Measurements from ENCODE around the gene ZNF324. TPM values are rescaled to one million over a fixed set of nuclear protein-coding genes. Genes with fewer than 3 reads are reported as not detected.

Gene ZNF324
- total RNA-seq, 6 donors from 2014 or later = 10.8 to 39.8 (median 18.0) TPM

- Histone ChIP-seq H3K36me3 (peaks cover 7 to 27% (median 16%) of the 10 kb centered on the region in 4 donors), H3K27ac (peak overlapping the region; percentile 93 to 99 (median 96)), H3K4me1 (peaks cover 33 to 57% (median 41%) of the 10 kb centered on the region in 4 donors), H3K9me3 (no peaks in the 10 kb centered on the region), H3K27me3 (no peaks in the 10 kb centered on the region), H3K4me3 (peak overlapping the region; percentile 86 to 99 (median 88))
- TF ChIP-seq POLR2AphosphoS5 (IDR thresholded peaks at IDR 0.05) (no peak), POLR2A (IDR thresholded peaks at IDR 0.05) (peak in 1 of 4 donors; percentile 33), EP300 (IDR thresholded peaks at IDR 0.05) (no peak), CTCF (IDR thresholded peaks at IDR 0.05) (peak in 2 of 6 experiments; percentile 48 to 65)
- 0 to 1% methylated on average over 4 to 10 of the region's 14 CpGs for WGBS, 2 donors
- ATAC-seq (ENCODE audit: low FRiP score in 2 of 2) (peak; percentile 71 to 76), DNase-seq (peak in 1 of 2 donors; percentile 72)
Observed at GRCh38 chr19:58519087-58519354, 52.1 kb downstream of the ZNF324 start.

- peak within 1 kb of the TSS; percentile 86 to 99 (median 88) for H3K4me3 ChIP-seq
- H3K36me3 ChIP-seq = peaks cover 7 to 26% (median 16%) of the 10 kb centered on the region in 4 donors
- peaks cover 29 to 52% (median 36%) of the 10 kb centered on the region in 4 donors for H3K4me1 ChIP-seq
- peak within 1 kb of the TSS; percentile 93 to 99 (median 96) for H3K27ac ChIP-seq
- no peaks in the 10 kb centered on the region for H3K9me3 ChIP-seq
- TF ChIP-seq EP300 (IDR thresholded peaks at IDR 0.05) = peak in 1 of 4 donors; percentile 53
- peak; percentile 6 to 74 (median 52) for TF ChIP-seq POLR2A (IDR thresholded peaks at IDR 0.05)
- TF ChIP-seq CTCF (IDR thresholded peaks at IDR 0.05) = peak; percentile 51 to 96 (median 93)
- TF ChIP-seq POLR2AphosphoS5 (IDR thresholded peaks at IDR 0.05) = peak; percentile 80 to 91
- 1% methylated on average over 17 to 56 of the region's 87 CpGs for WGBS, 2 donors
- ATAC-seq (ENCODE audit: low FRiP score in 2 of 2) (peak; percentile 94 to 95), DNase-seq (peak; percentile 93 to 96)
- no peaks in the 10 kb centered on the region for H3K27me3 ChIP-seq
Observed at GRCh38 chr19:58519355-58520256, 52.7 kb downstream of the ZNF324 start, which contains the start of gene ZBTB45. Gene ZBTB45, minus strand, starts transcription at chr19:58519810. Its CDS starts 2,137 bp downstream, at chr19:58517673.

GRCh38 chr19:58520257-58520599 lies 53.3 kb downstream of the ZNF324 start:
- Histone ChIP-seq H3K9me3 (no peaks in the 10 kb centered on the region), H3K4me3 (peak overlapping the region; percentile 86 to 99 (median 88)), H3K36me3 (peaks cover 7 to 22% (median 16%) of the 10 kb centered on the region in 4 donors), H3K4me1 (peaks cover 26 to 45% (median 32%) of the 10 kb centered on the region in 4 donors), H3K27ac (peak overlapping the region; percentile 93 to 99 (median 96)), H3K27me3 (no peaks in the 10 kb centered on the region)
- 13 to 16% methylated on average over 3 to 7 of the region's 7 CpGs for WGBS, 2 donors
- TF ChIP-seq CTCF (IDR thresholded peaks at IDR 0.05) (peak in 1 of 6 experiments; percentile 1), POLR2AphosphoS5 (IDR thresholded peaks at IDR 0.05) (no peak), POLR2A (IDR thresholded peaks at IDR 0.05) (peak in 1 of 4 donors; percentile 9), EP300 (IDR thresholded peaks at IDR 0.05) (no peak)
- ATAC-seq (ENCODE audit: low FRiP score in 2 of 2) (no peak), DNase-seq (no peak)

GRCh38 chr19:58521651-58522050 lies 54.8 kb downstream of the ZNF324 start:
- no peak for DNase-seq
- Histone ChIP-seq H3K36me3 (peaks cover 4 to 9% (median 7%) of the 10 kb centered on the region in 4 donors), H3K4me1 (peaks cover 21 to 33% (median 28%) of the 10 kb centered on the region in 4 donors), H3K9me3 (no peaks in the 10 kb centered on the region), H3K4me3 (no peak overlapping the region), H3K27me3 (no peaks in the 10 kb centered on the region), H3K27ac (peak overlapping the region in 2 of 4 donors; percentile 4 to 58)
- TF ChIP-seq EP300 (IDR thresholded peaks at IDR 0.05) (no peak), CTCF (IDR thresholded peaks at IDR 0.05) (no peak), POLR2A (IDR thresholded peaks at IDR 0.05) (no peak)
- no peak for ATAC-seq (ENCODE audit: low FRiP score in 2 of 2)
- WGBS, 2 donors = 63 to 67% methylated on average over 4 of the region's 4 CpGs

Measured in upper lobe of left lung (tissue), 6 donors.